LNCAP (cell line): Measurements from ENCODE around the gene KAT2A.

Experiments
- TF ChIP-seq, protein P1 (sequence below): fragments of 450-650 bp; IDR thresholded peaks from 2 replicates; pipeline ENCODE4 v1.5.1; 2017; ENCODE audit warnings: mild to moderate bottlenecking

Gene KAT2A

DNA sequence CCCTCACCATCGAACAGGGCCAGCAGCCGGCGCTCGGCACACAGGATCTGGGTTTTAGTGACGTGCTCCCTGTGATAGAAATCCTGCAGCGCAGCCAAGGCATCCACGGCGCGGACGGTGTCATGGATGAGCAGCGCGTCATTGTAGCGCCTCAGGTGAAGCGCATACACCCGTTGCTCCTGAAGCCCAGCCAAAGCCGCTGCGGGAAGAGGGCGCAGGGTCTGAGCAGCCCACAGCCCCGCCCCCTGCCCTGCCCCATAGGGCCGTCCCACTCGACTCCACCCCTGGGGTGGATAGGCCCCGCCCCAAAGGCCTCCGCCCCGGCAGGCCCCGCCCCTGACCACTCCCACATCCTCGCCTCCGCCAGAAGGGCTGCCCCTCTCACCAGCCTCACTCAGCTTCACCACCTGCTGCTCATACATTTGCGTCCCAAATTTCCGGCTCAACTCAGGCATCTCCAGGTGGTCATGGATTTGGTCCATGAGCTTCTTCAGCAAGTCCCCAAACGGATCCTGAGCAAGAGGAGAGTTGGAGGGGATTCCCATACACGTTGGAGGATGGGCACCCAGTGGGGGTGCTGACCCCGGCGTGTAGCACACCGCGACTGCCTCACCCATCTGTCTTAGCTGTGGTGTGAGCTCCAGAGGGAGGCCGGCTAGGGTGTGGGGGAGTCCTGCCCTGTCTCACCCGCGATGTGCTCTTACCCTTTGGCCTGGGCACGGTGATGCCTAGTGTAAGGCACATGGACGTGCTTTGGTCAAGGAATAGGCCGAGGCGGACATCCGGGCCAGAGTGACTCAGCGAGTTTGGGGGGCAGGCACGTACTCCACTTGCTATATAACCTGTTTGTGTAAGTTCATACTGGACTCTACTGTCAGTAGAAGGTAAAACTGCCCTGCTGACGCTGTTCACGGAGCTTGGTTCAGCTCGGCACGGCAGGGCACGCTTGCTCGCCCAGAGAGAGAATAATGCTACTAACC, 13.3 kb downstream of the KAT2A start:
- TF ChIP-seq, protein P1, sequence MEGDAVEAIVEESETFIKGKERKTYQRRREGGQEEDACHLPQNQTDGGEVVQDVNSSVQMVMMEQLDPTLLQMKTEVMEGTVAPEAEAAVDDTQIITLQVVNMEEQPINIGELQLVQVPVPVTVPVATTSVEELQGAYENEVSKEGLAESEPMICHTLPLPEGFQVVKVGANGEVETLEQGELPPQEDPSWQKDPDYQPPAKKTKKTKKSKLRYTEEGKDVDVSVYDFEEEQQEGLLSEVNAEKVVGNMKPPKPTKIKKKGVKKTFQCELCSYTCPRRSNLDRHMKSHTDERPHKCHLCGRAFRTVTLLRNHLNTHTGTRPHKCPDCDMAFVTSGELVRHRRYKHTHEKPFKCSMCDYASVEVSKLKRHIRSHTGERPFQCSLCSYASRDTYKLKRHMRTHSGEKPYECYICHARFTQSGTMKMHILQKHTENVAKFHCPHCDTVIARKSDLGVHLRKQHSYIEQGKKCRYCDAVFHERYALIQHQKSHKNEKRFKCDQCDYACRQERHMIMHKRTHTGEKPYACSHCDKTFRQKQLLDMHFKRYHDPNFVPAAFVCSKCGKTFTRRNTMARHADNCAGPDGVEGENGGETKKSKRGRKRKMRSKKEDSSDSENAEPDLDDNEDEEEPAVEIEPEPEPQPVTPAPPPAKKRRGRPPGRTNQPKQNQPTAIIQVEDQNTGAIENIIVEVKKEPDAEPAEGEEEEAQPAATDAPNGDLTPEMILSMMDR: no peak

DNA sequence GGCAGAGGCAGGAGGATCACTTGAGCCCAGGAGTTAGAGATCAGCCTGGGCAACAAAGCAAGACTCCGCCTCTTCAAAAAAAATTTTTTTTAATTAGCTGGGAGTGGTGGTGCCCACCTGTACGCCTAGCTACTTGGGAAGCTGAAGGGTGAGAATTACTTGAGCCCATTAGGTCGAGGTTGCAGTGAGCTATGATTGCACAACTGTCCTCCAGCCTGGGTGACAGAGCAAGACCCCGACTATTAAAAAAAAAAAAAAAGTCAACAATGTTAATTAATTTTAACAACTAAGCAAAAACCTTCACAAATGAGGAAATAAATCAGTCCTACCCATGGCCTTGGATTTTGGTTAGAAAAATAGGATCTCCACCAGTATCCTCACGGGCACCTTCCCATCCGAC, 14.0 kb downstream of the KAT2A start:
- TF ChIP-seq, protein P1: no peak

DNA sequence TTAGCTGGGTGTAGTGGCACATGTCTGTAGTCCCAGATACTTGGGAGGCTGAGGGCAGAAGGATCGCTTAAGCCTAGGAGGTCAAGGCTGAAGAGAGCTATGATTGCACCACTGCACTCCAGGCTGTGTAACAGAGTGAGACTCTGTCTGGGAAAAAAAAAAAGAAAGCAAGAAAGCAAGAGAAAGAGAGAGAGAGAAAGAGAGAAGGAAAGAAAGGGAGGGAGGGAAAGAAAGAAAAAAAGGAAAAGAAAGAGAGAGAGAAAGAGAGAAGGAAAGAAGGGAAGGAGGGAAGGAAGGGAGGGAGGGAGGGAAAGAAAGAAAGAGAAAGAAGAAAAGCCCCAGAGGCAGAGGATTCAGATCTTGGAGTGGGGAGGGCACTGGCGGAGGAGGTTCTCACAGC, 15.2 kb downstream of the KAT2A start:
- TF ChIP-seq, protein P1: no peak

DNA sequence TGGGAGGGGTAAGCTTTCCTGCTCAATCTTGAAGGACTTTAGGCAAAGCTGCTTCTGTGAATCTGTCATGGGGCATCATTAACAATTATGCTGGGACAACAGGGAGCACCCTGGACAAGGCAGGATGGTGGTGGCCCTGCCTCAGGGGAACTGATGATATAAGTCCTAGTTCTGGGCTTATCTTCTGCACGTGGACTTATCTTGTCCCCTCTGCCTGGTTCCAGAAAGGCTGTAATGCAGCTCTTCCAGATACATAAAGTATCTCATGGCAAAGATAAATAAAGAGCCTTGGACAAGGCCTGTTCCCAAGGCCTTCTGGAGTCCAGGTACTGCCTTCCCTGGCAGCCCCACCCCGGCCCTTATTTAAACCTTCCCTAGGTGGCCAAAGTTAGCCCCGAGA, 16.9 kb downstream of the KAT2A start:
- TF ChIP-seq, protein P1: no peak

DNA sequence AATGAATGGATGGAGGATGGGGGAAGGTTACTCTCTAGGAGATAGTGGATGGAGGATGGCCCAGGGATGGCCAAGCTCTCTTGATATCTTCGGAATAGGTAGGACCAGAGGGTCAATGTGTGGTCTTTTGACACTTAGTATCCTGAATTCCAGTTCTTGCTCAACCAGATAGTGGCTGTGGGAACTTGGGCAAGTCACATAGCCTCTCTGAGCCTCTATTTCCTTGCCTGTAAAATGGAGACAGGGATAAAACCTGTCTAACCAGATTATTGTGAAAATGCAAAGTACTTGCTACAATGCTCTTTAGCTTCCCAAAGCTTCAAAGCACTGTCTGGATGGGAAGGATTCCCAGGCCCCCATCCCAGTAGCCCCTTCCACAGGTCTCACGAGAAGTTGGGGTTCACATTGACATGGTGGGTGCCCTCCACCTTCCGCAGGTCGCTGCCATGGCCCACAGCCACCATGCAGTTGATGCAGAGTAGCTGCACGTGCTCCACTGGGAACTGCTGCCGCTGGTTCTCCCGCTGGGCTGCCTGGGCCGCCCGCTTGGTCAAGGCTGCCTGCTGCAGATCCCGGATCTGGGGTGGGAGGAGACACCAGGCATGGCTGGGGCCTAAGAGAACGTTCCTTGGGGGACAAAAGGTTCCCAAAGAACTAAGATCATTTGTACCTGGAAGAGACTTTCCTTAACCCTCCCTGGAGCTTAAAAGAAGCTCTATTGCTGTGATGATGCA, 17.8 kb downstream of the KAT2A start:
- TF ChIP-seq, protein P1: no peak

DNA sequence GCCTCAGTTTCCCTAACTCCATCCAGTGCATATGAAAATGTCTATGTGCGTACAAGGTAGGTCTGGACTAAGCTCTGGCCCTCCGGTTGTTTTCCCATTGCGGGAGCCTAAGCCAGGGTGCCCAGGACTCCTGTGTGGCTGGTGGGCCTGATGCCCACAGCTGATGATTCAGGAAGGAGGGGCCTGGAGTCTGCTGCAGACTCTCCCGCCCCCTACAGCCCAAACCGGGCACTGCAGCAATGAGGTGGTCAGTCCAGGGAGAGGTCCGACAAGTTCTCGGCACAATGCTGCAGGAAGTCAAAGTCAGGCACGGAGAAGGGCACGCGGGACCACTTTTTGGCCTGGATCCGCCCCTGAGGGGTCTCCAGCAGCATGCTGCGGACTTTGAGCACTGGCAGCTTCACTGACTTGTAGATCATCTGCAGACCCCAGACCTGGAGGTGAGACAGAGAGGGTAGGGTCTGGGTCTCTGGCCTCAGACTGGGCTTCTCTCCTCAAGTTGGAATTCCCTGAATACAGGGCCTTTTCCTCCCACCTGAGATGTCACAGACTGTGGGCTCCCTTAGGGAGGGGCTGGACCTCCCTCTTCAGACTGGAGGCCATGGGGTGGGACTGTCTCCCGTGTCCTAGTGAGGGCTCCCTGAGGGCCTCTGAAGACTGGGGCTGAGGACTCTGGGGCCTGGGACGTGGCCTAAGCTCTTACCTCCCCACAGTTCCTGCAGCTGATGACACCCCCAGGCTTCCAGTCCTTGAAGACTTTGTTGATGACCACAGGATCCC, 19.5 kb downstream of the KAT2A start:
- TF ChIP-seq, protein P1: peak; percentile 82

DNA sequence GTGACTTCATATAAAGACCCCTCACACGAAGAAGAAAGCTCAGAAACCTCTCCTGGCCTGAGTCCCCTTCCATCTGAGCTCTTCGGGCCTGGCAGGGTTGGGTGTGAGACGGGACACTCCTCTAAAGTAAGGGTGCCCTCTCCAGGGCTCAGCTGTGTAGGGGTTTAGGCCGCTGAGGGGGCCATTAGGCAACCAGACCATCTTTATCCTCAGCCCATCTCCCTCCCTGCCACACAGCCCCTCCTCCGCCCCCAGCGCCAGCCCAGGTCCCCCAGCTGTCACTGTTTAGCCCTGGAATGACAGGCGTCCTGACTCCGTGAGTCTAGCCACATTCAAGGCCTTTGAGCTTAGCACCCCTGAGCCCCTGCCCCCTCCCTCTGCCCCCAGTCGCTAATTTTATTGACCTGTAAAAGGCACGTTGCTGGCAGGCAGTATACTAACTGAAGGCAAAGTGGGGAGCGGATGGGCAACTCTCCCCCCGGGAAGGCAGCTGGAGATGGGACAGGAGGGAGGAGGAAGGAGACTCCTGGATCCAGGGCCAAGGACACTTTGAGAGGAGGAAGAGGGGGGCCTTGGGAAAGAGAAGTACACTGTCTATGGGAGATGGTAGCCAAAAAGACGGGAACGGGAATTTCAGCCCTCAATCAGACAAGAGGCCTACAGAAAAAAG, 22.3 kb downstream of the KAT2A start:
- TF ChIP-seq, protein P1: no peak
